CD4-positive, alpha-beta T cell treated with Interleukin-10 for 1 hour (primary cell): ENCODE measurements around the gene SEC61B.
"Not testable (repeated sequence)": the region's sequence is repeated elsewhere in the genome, so short reads cannot be mapped to it uniquely, and the experiment has no call there.

Experiments used
- DNase-seq: peaks from one replicate; pipeline ENCODE4 v3.0.0-alpha.2; 2020

Gene SEC61B

DNA sequence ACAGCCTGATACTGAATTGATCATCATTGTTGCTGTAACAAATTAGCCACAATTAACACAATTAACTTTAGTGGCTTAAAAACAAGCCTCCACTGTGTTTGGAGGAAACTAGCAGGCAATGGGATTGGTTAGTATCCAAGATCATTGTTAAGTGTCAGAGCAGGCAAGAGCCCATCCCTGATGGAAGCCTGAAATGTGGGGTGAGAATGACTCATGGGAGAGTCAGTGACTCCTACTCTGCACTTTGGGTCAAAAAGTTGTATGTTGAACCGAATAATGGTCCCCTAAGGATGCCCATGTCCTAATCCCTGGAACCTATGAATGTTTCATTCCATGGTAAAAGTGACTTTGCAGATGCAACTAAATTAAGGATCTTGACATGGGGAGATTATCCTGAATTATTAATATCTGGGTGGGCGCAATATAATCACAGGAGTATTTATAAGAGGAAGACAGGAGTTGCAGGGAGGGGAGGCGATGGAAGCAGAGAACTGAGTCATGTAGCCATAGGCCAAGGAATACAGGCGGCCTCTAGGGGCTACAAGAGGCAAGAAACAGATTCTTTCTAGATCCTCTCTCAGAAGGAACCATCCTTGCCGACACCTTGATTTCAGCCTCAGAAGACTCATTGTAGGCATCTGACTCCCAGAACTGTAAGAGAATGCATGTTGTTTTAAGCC is 29.2 kb upstream of the SEC61B start:
- no peak for DNase-seq

DNA sequence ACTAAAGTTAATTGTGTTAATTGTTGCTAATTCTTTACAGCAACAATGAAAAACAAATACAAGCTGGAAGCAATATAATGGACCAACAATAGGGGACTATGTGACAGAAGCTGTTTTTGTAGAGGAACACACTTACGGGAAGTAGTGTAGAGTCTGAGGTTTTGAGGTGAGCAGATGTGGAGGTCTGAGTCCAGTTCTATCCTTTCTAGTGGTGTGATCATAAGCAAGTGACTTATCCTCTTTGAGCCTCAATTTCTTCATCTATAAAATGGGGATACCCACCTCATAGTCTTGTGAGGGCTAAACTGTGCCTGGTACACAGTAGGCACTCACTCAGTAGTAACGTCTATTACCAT is 28.6 kb upstream of the SEC61B start:
- DNase-seq: no peak

DNA sequence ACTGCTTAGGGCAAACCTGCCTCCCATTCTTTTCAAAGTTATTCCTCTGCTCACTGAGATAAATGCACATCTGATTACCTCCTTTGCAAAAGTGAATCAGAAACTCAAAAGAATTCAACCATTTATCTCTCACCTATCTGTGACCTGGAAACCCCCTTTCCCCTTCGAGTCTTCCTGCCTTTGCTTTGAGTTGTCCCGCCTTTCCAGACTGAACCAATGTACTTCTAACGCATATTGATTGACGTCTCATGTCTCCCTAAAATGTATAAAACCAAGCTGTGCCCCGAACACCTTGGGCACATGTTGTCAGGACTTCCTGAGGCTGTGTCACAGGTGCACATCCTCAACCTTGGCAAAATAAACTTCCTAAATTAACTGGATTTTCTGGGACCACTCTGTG is 25.6 kb upstream of the SEC61B start:
- DNase-seq: not testable (repeated sequence)

DNA sequence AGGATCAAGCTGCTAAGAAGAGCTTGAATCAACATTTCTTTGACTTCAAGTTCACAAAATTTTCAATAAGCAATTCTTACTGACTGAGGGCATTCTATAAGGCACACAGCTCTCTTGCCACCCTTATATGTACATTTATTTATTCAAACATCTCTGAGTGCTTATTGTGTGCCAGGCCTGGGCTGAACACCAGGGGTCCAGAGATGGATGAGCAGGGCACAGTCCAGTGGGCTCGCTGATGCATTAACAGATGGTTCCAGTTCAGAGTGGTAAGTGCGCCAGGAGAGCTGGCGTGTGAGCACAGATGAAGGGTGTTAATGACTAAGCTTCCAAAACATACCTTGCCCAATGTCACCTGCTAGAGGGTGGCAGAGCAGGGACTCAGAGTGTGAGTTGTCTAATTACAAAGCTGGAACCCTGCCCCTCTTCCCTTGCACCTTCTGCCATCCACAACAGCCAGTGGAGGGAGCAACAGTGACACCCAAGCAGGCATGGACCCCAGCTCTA is 24.9 kb upstream of the SEC61B start:
- no peak for DNase-seq

DNA sequence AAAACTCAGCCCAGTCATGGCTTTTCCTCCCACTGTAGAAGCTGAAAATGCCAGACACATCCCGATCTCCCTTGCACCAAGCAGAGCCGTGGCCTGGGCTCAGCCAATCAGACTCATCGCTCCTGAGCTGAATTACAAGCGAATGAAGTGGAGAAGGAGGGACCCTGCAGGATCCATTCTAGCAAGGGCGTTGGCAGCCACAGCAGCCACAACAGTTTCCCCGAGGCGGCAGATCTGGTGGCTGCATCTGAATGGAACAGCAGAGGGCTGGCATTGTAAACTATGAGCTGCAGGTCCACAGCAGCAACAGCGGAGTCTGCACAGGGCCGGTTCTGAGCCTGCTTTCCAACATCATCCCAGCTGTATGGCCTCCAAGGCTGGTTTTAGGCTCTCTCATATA is 24.1 kb upstream of the SEC61B start:
- no peak for DNase-seq

DNA sequence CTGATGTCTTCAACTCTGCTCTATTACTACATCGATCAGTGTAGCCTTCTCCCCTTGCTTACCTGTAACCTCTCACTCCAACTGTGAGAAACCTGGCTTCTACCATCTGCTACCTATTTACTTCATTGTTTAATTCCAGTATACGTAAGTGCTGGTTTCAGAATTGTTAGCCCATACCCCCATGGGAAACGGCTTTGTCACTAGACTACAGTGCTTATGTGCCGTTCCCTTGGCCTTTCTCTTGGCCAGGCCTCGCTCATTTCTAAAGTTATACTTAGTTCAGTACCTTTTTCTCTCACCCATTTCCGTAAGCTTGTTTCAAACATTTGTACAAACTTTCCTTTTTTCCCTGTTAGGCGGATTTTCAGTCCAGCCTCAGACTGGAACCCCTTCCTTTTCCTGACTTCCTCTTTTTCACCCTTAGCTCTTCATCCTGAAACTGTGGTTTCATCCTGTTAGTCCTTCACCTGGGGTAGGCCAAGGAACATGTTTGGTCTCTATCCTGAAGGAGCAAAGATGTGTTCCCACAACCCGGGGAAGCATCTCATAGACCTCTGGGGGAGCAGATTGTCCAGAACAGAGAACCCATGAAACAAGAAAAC is 22.0 kb upstream of the SEC61B start:
- no peak for DNase-seq

DNA sequence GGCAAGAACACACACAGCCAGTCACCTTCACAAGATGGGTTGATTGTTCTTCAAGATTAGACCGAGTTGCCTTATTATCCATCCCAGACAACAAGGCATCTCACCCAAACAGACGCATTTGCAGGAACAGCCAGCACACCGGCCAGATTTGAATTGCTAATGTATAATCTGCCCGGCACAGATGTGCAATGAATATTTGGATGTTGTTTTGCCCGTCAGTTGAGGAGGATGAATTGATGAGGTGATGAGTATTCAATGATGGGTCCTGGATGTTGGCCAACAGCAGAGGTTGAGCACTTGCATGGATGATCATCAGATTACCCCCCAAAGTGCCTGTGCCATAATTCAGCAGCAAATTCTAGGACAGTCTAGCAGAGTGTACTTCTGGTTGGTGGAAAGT is 20.5 kb upstream of the SEC61B start:
- no peak for DNase-seq

DNA sequence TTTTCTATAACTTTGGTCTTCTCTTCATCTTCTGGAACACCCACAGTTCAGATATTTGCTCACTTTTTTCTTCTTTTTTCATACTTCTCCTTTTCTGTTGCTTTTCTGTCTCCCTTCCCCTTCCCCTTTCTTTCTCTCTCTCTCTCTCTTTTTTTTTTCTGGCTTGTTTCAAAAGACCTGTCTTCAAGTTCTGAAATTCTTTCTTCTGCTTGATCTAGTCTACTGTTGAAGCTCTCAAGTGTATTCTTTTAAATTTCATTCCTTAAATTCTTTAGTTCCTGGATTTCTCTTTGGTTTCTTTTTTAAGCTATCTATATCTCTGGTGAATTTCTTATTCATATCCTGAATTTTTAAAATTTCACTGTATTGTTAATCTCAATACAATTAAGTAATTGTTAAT is 11.5 kb upstream of the SEC61B start:
- DNase-seq: no peak

DNA sequence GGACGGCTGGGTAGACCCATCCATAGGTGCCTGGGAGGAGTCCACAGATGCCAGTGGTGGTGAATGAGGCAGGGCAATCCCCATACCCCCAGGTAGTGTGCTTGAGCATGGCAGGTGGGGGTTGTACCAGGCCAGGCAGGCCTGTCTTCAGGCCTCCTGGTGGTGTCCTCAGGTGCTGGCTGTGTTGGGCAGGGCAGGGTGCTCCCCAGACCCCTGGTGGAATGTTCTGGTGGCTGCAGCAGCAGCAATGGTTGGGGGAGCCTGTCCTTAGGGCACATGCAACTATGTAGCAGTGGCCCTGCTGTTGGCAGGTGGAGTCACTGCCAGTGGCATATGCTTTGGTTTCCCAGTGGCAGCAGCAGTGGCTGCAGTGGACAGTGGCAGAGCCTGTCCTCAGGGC is 10.3 kb upstream of the SEC61B start:
- DNase-seq: no peak

DNA sequence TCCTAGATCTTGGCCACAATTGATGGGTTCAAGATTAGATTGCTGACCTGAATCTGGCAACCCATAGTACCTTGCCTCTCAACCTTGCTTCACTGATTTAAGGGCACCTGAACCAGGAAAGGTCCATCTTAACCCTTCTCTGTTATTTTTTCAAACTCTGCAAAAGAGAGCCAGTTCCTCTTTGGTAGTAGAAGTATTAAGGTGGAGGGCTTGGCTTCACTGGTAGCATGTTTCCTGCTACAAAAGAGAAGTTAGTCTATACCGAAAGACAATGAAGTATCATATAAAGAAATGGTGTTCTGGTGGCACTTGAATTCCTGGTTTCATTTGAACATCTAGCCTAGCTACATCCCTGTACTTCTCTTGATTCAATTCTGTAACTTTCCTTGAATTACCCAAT is 8.9 kb upstream of the SEC61B start:
- DNase-seq: no peak

DNA sequence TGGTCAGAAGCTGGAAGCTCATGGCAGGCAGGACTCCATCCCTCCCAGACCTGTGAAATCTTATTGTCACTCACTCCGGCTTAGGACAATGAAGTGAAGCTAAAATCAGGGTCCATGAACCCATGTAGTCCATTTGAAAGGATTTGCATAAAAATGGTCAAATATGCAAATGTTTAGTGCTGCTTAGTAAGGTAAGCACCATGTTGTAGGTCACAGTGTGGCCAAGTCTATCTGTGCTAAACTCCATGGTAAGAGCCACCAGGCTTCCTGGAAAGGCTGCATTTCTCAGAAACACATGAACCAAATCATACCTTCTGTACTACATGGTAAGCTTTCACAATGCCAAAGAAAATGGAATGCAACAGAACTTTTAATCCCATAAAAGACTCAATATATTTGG is 6.0 kb upstream of the SEC61B start:
- DNase-seq: no peak

DNA sequence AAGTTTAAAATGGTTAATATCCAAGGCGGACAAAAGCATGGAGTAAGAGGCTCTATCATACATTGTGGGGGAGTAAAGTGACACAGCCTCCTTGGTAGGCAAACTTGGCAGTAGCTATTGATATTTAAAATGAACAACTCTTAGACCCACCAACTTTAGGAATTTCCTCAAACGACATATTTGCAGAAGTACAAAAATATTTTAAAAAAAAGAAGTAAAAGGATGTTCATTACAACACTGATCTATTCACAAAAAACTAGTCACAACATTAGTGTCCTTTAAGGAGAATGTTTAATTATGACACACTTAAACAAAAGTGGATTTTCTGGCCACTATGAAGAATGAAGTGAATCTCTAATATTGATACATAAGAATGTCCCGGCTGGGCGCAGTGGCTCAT is 2.1 kb upstream of the SEC61B start:
- no peak for DNase-seq

DNA sequence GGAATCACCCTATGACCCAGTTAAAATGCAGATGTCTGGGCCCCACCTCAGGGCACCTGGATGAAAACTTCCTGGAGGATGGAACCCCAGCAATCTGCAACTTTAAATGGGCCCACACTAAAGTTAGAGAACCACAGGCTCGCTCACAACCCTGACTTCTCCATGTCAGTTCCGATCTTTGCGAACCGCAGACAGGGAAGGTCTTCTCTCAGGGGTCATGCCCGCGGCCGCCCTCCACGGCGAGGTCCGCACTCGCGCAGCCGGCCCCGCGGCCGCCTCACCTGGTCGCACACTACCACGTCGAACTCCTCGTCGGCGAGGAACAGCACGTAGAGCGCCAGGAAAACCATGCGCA is 839 bp upstream of the SEC61B start:
- DNase-seq: no peak

DNA sequence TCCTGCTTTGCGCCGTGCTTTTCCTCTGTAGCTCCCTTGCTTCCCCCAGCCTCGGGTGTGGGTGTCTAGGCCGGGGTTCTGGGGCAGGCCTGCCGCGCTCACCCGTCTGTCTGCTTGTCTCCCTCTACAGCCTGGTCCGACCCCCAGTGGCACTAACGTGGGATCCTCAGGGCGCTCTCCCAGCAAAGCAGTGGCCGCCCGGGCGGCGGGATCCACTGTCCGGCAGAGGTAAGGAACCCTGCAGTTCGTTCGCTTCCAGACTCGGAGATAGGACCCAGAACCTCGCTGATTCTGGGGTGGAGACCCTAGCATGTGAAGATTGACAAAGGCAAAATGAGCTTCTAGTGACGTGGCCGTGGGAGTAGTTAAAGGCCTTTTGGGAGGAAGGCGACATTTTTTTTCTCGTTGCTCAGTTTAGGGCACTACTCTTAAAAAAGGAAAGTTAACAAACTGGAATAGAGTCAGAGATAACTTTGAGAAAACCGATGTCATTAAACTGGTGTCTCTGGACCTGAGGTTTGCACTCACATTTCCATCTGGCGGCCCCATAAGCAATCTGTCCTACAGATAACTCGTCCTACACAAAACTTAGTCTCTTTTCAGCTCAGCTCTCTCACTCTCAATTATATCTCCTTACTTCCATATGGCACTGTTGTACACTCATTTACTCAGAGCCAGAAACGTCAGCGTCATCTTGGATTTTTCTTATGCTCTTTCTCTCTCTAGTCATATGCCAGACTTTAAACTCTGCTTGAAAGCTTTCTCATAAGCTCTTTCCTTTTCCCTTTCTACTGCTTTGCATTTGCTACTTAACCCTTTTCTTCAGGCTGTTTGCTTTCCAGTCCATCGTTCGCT is 561 bp downstream of the SEC61B start:
- no peak for DNase-seq

DNA sequence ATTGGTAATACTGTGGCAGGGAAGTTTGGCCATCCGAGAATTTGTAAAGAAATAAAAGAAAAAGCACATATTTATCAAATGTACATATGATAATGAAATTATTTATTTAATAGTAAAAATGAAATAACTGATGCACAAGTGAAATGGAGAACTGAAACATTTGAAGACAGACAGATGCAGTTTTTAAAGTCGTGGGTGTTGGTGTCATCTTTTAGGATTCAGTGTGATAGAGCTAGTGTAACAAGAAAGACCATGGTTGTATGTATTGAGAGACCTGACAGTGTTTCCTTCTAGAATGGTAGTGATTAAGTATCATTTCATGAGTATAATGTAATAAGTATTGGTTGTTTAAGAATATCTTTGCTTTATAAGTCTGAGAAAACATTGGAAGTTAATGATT is 2.4 kb downstream of the SEC61B start:
- no peak for DNase-seq

DNA sequence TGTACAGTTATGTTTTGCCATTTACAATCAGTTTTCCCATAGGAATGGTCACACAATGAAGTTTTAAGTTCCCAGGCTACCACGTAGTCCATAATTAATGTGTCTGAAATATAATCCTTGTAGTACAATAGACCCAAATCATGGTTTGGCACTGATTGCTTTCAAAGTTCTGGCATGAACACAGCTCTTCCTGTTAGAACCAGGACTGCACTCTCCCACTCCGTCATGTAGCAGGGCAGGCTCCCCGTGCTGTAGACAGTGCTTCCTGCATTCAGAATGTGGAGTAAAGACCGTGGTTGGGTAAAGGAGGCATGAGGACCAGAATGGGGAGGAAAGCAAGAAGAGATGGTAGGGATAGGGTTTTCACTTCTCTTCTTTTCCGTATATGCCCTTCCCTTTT is 4.0 kb downstream of the SEC61B start:
- DNase-seq: no peak

DNA sequence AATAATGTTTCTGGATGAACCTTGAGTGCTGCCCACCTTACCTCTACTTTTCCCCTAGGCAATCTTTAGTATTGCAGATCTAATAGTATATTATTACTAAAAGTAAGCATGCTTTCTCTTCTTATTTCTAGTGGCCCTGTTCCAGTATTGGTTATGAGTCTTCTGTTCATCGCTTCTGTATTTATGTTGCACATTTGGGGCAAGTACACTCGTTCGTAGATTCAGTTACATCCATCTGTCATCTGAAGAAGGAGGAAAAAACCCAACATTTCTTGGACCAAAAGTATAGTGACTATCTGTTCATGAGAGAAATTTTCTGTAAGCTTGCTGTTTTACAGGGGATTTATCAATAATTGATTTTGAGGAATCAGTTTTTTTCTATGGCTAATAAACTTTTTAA is 8.1 kb downstream of the SEC61B start:
- no peak for DNase-seq

DNA sequence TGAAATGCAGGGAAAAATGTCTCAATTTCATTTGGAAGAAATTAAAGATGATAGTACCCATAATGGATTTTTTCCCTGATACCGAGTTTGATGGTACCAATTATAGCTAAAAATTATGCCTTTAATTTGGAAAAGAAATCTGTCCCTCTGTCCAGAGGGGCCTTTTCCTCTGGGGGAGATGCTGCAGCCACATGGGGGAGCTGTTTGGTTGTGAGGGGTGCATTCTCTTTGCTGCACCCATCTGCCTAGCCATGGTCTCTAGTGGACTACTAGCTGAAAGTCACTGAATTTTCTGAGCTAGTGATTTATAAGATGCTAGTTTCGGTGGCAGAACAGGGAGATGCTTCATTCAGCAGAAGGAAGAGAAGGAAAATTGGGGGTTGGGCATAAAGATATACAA is 9.6 kb downstream of the SEC61B start:
- DNase-seq: peak; percentile 23

DNA sequence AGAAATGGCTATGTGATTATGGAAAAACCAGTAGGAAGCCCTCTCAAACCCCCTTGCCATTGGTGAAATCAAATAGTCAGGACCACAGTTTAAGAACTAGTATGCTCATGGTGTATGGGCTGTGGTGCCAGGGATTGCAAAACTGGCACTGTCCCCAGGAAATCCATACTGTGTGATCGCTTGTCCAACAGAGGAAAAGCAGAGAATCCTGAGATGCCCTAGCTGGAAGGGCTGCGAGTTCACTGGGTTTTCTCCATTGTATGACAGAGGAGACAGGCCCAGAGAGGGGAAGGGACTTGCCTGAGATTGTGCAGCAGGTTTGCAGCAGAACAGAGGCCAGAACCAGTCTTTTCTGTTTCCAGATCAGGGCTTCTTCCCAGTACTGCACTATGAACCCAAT is 12.5 kb downstream of the SEC61B start:
- DNase-seq: no peak

DNA sequence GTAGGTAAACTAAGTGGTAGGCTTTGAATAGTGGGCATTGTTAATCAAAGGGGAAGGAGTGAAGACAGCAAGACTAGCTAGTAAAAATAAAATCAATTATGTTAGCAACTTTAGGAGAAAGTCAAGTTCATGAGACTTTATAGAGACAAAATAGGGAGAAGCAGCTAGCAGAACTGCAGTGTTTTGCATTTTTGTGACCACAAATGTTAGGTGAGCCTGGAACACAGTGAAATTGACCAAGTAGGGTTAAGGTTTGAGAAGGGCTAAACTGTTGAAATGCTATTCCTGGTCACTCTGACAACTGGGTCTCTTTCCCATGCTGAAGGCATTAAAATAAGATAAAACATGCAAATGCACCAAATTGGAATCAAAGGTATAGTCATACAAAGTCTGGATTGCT is 13.0 kb downstream of the SEC61B start:
- DNase-seq: no peak

DNA sequence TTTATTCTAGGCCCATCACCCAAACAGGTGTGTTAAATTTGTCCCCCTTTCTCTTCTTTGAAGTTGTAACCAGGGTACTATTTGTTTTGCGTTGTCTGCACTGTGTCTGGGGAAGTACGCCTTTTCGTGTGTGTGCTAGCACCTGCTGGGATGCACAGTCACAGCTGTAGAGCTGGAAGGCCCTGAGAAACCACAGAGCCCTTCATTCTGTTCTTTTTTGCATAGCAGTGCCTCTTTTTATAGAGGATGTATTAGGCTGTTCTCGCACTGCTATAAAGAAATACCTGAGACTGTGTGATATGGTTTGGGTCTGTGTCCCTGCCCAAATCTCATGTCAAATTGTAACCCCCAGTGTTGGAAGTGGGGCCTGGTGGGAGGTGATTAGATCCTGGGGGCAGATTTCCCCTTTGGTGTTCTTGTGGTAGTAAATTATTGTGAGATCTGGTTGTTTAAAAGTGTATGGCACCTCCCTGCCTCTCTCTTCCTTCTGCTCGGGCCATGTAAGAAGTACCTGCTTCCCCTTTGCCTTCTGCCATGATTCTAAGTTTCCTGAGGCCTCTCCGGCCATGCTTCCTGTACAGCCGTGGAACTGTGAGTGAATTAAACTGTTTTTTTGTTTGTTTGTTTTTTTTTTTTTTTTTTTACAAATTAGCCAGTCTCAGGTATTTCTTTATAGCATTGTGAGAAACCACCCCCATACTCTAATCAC is 14.0 kb downstream of the SEC61B start:
- DNase-seq: no peak

DNA sequence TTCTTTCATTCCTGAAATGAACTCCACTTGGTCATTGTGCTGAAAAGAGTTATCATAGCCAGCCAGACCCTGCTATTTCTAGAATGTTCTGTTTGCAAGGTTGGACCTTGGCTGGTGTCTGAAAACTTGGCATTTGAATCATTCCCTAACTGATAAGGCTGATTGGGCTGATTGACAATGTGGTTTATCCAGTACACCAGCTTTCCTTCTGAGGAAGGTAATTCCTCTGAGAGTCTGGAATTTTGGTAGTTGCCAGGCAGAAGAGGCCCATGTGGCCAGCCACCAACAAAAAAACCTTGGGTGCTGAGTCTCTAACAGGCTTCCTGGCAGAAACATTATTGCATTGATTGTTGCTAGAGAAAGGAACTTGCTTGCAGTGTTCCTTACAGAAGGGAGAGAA is 15.3 kb downstream of the SEC61B start:
- no peak for DNase-seq

DNA sequence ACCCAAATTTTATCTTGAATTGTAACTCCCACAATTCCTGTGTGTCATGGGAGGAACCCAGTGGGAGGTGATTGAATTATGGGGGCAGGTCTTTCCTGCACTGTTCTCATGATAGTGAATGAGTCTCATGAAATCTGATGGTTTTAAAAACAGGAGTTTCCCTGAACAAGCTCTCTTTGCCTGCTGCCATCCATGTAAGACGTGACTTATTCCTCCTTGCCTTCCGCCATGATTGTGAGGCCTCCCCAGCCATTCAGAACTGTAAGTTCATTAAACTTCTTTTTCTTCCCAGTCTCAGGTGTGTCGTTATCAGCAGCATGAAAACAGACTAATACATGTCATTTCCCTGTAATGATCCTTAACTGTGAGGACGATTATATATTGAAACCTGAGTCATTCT is 15.8 kb downstream of the SEC61B start:
- not testable (repeated sequence) for DNase-seq

DNA sequence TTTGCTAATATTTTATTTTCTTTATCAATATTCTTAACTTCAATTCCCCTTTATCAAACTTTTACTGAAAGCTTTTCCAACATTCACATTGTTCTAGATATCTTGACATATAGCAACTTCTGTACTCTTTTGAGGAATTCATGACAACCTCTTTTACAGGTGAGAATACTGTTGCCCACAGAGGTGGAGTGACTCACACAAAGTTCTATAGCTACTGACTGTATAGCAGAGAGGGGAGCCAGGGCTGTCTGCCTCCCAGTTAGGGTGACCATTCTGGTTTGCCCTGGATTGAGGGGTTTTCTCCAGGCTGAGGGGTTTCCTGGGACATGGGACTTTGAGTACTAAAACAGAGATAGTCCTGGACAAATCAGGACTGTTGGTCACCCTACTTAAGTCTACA is 16.2 kb downstream of the SEC61B start:
- DNase-seq: no peak
